MCF 10A (cell line): ENCODE results near the gene ADAMTS14. TPM values are rescaled to one million over a fixed set of nuclear protein-coding genes. Genes with fewer than 3 reads are reported as not detected.

ENCODE experiments used
- BruUV-seq: library from RNA; stranded (reverse); fragments of 400-500 nt; replicated peaks from 2 replicates; lab custom pipeline; 2021; lab: Mats Ljungman, UMichigan
- CTCF ChIA-PET: fragments of 300-600 bp; sonication (Branson Sonifier 250); formaldehyde crosslinking; extraction: SDS; loops from one replicate; lab custom pipeline; 2021; ENCODE audit warnings: antibody characterized with exemption, inconsistent platforms; lab: Yijun Ruan, JAX
- POLR2A ChIA-PET: fragments of 300-600, 350-650 bp; sonication (Branson Sonifier 250); formaldehyde crosslinking; extraction: SDS; loops from one replicate; lab custom pipeline; 2020; ENCODE audit warnings: antibody characterized with exemption, inconsistent platforms; lab: Yijun Ruan, JAX
- DNase-seq: peaks from one replicate; pipeline ENCODE4 v3.0.0-alpha.2; 2018; ENCODE audit not compliant: unreplicated experiment
- H3K27ac Mint-ChIP-seq: one replicate; pipeline ENCODE4 v1.8.0; 2022; ENCODE audit warnings: mild to moderate bottlenecking, low read depth, mixed read lengths; ENCODE audit not compliant: unreplicated experiment
- H3K27me3 Mint-ChIP-seq: one replicate; pipeline ENCODE4 v1.8.0; 2022; ENCODE audit warnings: mixed read lengths; ENCODE audit not compliant: insufficient read depth, unreplicated experiment
- H3K36me3 Mint-ChIP-seq: one replicate; pipeline ENCODE4 v1.8.0; 2022; ENCODE audit warnings: mild to moderate bottlenecking, moderate library complexity, mixed read lengths; ENCODE audit not compliant: insufficient read depth, unreplicated experiment
- H3K4me1 Mint-ChIP-seq: one replicate; pipeline ENCODE4 v1.8.0; 2022; ENCODE audit warnings: mixed read lengths; ENCODE audit not compliant: insufficient read depth, unreplicated experiment
- H3K4me3 Mint-ChIP-seq: one replicate; pipeline ENCODE4 v1.8.0; 2022; ENCODE audit warnings: mild to moderate bottlenecking, moderate library complexity, mixed read lengths; ENCODE audit not compliant: unreplicated experiment
- H3K9me3 Mint-ChIP-seq: one replicate; pipeline ENCODE4 v1.8.0; 2022; ENCODE audit warnings: mixed read lengths; ENCODE audit not compliant: unreplicated experiment
- intact Hi-C: fragments of 100-400 bp; cut with micrococcal nuclease; formaldehyde crosslinking; loops from 2 replicates; pipeline ENCODE4 v1.14.1; 2022
- total RNA-seq: library from RNA; stranded (reverse); gene quantifications from 2 replicates; pipeline ENCODE4 v1.2.3, GENCODE V29; 2022
- TF ChIP-seq, protein P1 (sequence below): fragments of 200-600 bp; IDR thresholded peaks from one replicate; pipeline ENCODE4 v1.8.0; 2022; ENCODE audit warnings: antibody characterized with exemption, mild to moderate bottlenecking; ENCODE audit not compliant: unreplicated experiment

The ADAMTS14 gene
- total RNA-seq, 1 experiment from 2014 or later: not detected

DNA sequence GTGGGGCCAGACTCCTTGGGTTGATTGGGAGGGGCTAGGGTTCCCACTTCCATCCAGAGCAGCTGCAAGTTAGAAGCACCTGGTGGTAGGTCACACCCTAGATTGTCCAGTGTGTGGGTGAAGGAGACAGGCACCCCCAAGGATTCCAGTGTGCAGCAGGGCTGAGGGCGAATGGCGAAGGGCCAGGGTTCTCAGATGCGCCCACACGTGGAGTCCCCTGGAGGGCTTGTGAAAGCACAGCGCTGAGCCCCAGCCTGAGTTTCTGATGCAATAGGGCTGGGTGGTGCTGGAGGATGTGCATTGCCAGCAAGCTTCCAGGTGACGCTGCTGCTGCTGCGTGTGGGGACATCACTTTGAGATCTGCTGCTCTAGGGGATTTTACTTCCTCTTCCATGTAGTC lies 87.5 kb downstream of the ADAMTS14 start:
- TF ChIP-seq, protein P1, sequence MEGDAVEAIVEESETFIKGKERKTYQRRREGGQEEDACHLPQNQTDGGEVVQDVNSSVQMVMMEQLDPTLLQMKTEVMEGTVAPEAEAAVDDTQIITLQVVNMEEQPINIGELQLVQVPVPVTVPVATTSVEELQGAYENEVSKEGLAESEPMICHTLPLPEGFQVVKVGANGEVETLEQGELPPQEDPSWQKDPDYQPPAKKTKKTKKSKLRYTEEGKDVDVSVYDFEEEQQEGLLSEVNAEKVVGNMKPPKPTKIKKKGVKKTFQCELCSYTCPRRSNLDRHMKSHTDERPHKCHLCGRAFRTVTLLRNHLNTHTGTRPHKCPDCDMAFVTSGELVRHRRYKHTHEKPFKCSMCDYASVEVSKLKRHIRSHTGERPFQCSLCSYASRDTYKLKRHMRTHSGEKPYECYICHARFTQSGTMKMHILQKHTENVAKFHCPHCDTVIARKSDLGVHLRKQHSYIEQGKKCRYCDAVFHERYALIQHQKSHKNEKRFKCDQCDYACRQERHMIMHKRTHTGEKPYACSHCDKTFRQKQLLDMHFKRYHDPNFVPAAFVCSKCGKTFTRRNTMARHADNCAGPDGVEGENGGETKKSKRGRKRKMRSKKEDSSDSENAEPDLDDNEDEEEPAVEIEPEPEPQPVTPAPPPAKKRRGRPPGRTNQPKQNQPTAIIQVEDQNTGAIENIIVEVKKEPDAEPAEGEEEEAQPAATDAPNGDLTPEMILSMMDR: no peak
- H3K4me3 Mint-ChIP-seq: no peak overlapping the region
- ChIA-PET CTCF (interaction anchor here (0.6 to 6.8 kb wide), 27 partner anchors 8 to 541 kb away, joined by 3 to 95 read pairs (median 4); no protein-coding TSS in a partner anchor), POLR2A (interaction anchor here (1.0 kb wide), 1 partner anchor 213 kb away, joined by 3 read pairs; no protein-coding TSS in a partner anchor)
- no peaks in the 10 kb centered on the region for H3K36me3 Mint-ChIP-seq
- intact Hi-C loops: loop anchor here (1.0 to 10.0 kb wide), 7 partner anchors 65 to 299 kb away; partner anchors contain the start of gene ADAMTS14
- H3K9me3 Mint-ChIP-seq: peaks cover under 1% of the 10 kb centered on the region
- BruUV-seq: no TSS peak
- peaks cover 16% of the 10 kb centered on the region for H3K4me1 Mint-ChIP-seq
- H3K27ac Mint-ChIP-seq: no peak overlapping the region
- H3K27me3 Mint-ChIP-seq: no peaks in the 10 kb centered on the region
- peak; percentile 79 for DNase-seq

DNA sequence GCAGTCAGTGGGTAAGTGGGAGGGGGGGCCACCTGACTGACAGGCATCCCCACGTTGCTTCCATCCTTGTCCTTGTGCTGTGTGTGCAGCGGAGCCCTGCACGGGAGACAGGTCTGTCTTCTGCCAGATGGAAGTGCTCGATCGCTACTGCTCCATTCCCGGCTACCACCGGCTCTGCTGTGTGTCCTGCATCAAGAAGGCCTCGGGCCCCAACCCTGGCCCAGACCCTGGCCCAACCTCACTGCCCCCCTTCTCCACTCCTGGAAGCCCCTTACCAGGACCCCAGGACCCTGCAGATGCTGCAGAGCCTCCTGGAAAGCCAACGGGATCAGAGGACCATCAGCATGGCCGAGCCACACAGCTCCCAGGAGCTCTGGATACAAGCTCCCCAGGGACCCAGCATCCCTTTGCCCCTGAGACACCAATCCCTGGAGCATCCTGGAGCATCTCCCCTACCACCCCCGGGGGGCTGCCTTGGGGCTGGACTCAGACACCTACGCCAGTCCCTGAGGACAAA lies 88.0 kb downstream of the ADAMTS14 start:
- no TSS peak for BruUV-seq
- TF ChIP-seq, protein P1: no peak
- H3K4me1 Mint-ChIP-seq: peaks cover 11% of the 10 kb centered on the region
- H3K36me3 Mint-ChIP-seq: no peaks in the 10 kb centered on the region
- peaks cover 6% of the 10 kb centered on the region for H3K9me3 Mint-ChIP-seq
- CTCF ChIA-PET: interaction anchor here (0.6 to 6.8 kb wide), 12 partner anchors 9 to 1244 kb away, joined by 3 to 95 read pairs (median 4); no protein-coding TSS in a partner anchor
- DNase-seq: no peak
- H3K27me3 Mint-ChIP-seq: no peaks in the 10 kb centered on the region
- intact Hi-C loops: no loop called here
- H3K27ac Mint-ChIP-seq: no peak overlapping the region
- H3K4me3 Mint-ChIP-seq: no peak overlapping the region
- POLR2A ChIA-PET: interaction anchor here (1.0 kb wide), 1 partner anchor 214 kb away, joined by 3 read pairs; no protein-coding TSS in a partner anchor

DNA sequence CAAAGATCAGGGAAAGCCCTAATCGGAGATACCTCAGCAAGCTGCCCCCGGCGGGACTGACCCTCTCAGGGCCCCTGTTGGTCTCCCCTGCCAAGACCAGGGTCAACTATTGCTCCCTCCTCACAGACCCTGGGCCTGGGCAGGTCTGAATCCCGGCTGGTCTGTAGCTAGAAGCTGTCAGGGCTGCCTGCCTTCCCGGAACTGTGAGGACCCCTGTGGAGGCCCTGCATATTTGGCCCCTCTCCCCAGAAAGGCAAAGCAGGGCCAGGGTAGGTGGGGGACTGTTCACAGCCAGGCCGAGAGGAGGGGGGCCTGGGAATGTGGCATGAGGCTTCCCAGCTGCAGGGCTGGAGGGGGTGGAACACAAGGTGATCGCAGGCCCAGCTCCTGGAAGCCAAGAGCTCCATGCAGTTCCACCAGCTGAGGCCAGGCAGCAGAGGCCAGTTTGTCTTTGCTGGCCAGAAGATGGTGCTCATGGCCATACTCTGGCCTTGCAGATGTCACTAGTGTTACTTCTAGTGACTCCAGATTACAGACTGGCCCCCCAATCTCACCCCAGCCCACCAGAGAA lies 88.8 kb downstream of the ADAMTS14 start:
- intact Hi-C loops: no loop called here
- Mint-ChIP-seq H3K27ac (no peak overlapping the region), H3K4me1 (peaks cover 10% of the 10 kb centered on the region), H3K9me3 (peaks cover 8% of the 10 kb centered on the region), H3K36me3 (no peaks in the 10 kb centered on the region), H3K4me3 (no peak overlapping the region), H3K27me3 (no peaks in the 10 kb centered on the region)
- DNase-seq: peak; percentile 27
- BruUV-seq: no TSS peak
- ChIA-PET POLR2A (no interaction called here), CTCF (interaction anchor here (0.6 to 6.8 kb wide), 8 partner anchors 112 to 1245 kb away, joined by 3 to 95 read pairs (median 5); no protein-coding TSS in a partner anchor)
- TF ChIP-seq, protein P1: no peak

DNA sequence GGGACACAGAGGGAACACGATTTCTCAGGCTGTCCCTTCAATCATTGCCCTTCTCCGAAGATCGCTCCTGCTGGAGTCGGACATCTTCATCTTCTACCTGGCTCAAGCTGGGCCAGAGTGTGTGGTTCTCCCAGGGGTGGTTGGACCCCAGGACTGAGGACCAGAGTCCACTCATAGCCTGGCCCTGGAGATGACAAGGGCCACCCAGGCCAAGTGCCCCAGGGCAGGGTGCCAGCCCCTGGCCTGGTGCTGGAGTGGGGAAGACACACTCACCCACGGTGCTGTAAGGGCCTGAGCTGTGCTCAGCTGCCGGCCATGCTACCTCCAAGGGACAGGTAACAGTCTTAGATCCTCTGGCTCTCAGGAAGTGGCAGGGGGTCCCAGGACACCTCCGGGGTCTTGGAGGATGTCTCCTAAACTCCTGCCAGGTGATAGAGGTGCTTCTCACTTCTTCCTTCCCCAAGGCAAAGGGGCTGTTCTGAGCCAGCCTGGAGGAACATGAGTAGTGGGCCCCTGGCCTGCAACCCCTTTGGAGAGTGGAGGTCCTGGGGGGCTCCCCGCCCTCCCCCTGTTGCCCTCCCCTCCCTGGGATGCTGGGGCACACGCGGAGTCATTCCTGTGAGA lies 89.5 kb downstream of the ADAMTS14 start:
- TF ChIP-seq, protein P1: no peak
- BruUV-seq: no TSS peak
- Mint-ChIP-seq H3K4me1 (peaks cover 10% of the 10 kb centered on the region), H3K9me3 (peaks cover 8% of the 10 kb centered on the region), H3K27ac (no peak overlapping the region), H3K36me3 (no peaks in the 10 kb centered on the region), H3K27me3 (peaks cover 7% of the 10 kb centered on the region), H3K4me3 (no peak overlapping the region)
- intact Hi-C loops: no loop called here
- ChIA-PET POLR2A (no interaction called here), CTCF (interaction anchor here (0.6 to 6.8 kb wide), 2 partner anchors 111 to 211 kb away, joined by 4 to 95 read pairs; no protein-coding TSS in a partner anchor)
- DNase-seq: no peak
